Inferior parietal cortex (tissue), 1 donor: Measurements from ENCODE around the gene CFAP46.
A peak's percentile ranks its signal among the peaks of the same experiment; 100 is the strongest.
"Not testable (repeated sequence)": the region's sequence is repeated elsewhere in the genome, so short reads cannot be mapped to it uniquely, and the experiment has no call there.

Experiments
- DNase-seq: peaks from one replicate; pipeline ENCODE4 v3.0.0-alpha.2; 2016; ENCODE audit errors: extremely low spot score

CFAP46 gene

GRCh38 chr10:132963430-132963960 is 21.1 kb upstream of the CFAP46 start:
- DNase-seq: no peak

GRCh38 chr10:132962623-132963429 is 20.5 kb upstream of the CFAP46 start:
- no peak for DNase-seq

GRCh38 chr10:132961787-132962622 is 19.6 kb upstream of the CFAP46 start:
- DNase-seq: peak; percentile 42

GRCh38 chr10:132961420-132961786 is 19.0 kb upstream of the CFAP46 start:
- no peak for DNase-seq

GRCh38 chr10:132960631-132961419 is 18.5 kb upstream of the CFAP46 start:
- DNase-seq: no peak

- DNase-seq: no peak
These were observed 17.7 kb upstream of the CFAP46 start for GRCh38 chr10:132960071-132960472.

GRCh38 chr10:132959559-132959961 is 17.2 kb upstream of the CFAP46 start:
- DNase-seq: no peak

GRCh38 chr10:132958883-132959558 is 16.7 kb upstream of the CFAP46 start:
- DNase-seq: no peak

GRCh38 chr10:132957981-132958882 is 15.9 kb upstream of the CFAP46 start:
- no peak for DNase-seq

GRCh38 chr10:132957131-132957530 is 14.8 kb upstream of the CFAP46 start:
- no peak for DNase-seq

GRCh38 chr10:132956259-132956658 is 13.9 kb upstream of the CFAP46 start:
- DNase-seq: not testable (repeated sequence)

- DNase-seq: no peak
These were observed 13.1 kb upstream of the CFAP46 start for GRCh38 chr10:132955479-132955878.

GRCh38 chr10:132953428-132953827 is 11.1 kb upstream of the CFAP46 start:
- no peak for DNase-seq

- DNase-seq: no peak
These were observed 9.6 kb upstream of the CFAP46 start for GRCh38 chr10:132951926-132952325.

- no peak for DNase-seq
These were observed 6.0 kb upstream of the CFAP46 start for GRCh38 chr10:132948351-132948750.

GRCh38 chr10:132947843-132948242 is 5.5 kb upstream of the CFAP46 start:
- DNase-seq: no peak

GRCh38 chr10:132946806-132947546 is 4.6 kb upstream of the CFAP46 start:
- DNase-seq: no peak

GRCh38 chr10:132946311-132946710 is 3.9 kb upstream of the CFAP46 start:
- no peak for DNase-seq

- no peak for DNase-seq
These were observed 3.5 kb upstream of the CFAP46 start for GRCh38 chr10:132945894-132946255.
